H1 (cell line): Measurements from ENCODE around the gene FKBP10. TPM values are rescaled to one million over a fixed set of nuclear protein-coding genes. Genes with fewer than 3 reads are reported as not detected.

ENCODE experiments used
- BCL11A ChIP-seq, 2 experiments: IDR thresholded peaks; one replicate each; pipeline ENCODE4 v1.6.1; 2011; ENCODE audit warnings: low read depth in 2 of 2, low read length in 2 of 2, mild to moderate bottlenecking in 2 of 2
- EZH2 ChIP-seq: fragments of 200-600 bp; sonication (generic); IDR thresholded peaks from 2 replicates; pipeline ENCODE4 v1.7.1; 2012; ENCODE audit warnings: low read depth, mild to moderate bottlenecking, moderate library complexity, low read length, inconsistent platforms; ENCODE audit not compliant: severe bottlenecking
- JUN ChIP-seq: IDR thresholded peaks from 2 replicates; pipeline ENCODE4 v1.6.1; 2011; ENCODE audit warnings: low read depth, mild to moderate bottlenecking, improper control_type of control experiment, low read length
- JUND ChIP-seq: IDR thresholded peaks from 2 replicates; pipeline ENCODE4 v1.6.1; 2011; ENCODE audit warnings: mild to moderate bottlenecking, improper control_type of control experiment, low read length
- KDM4A ChIP-seq: IDR thresholded peaks from one replicate; pipeline ENCODE4 v1.7.1; 2012; ENCODE audit warnings: low read depth, mild to moderate bottlenecking, moderate library complexity, low read length, inconsistent platforms; ENCODE audit not compliant: severe bottlenecking
- POLR2AphosphoS5 ChIP-seq: IDR thresholded peaks from 2 replicates; pipeline ENCODE4 v1.6.1; 2011; ENCODE audit warnings: low read depth, low read length
- SIX5 ChIP-seq: IDR thresholded peaks from 2 replicates; pipeline ENCODE4 v1.6.1; 2011; ENCODE audit warnings: mild to moderate bottlenecking, low read depth, low read length
- SP1 ChIP-seq: IDR thresholded peaks from 2 replicates; pipeline ENCODE4 v1.6.1; 2011; ENCODE audit warnings: low read depth, low read length
- SRF ChIP-seq: IDR thresholded peaks from 2 replicates; pipeline ENCODE4 v1.6.1; 2011; ENCODE audit warnings: mild to moderate bottlenecking, low read depth, low read length, moderate library complexity
- TAF7 ChIP-seq: optimal IDR thresholded peaks from 2 replicates; pipeline ENCODE3; 2011; ENCODE audit warnings: low read depth, mild to moderate bottlenecking, inconsistent platforms, low read length, moderate library complexity, borderline replicate concordance
- polyA plus RNA-seq, 7 experiments: library from polyadenylated mRNA; depleted of rRNA in 3 of 7; stranded (reverse) in 5 of 7; unstranded in 2 of 7; fragments of >200 nt in 5 of 7; fragments of 200-250 nt in 2 of 7; gene quantifications; 1 replicate in 5 of 7; 2 replicates in 1 of 7; 4 replicates in 1 of 7; pipeline versions ENCODE4 v1.2.1 to v1.2.3, GENCODE V29; 2011 to 2013; ENCODE audit warnings: missing spikeins in 2 of 7, mixed read lengths in 2 of 7
- total RNA-seq: library from RNA; stranded (reverse); fragmentation: NEBNext Ultra II Directional; extraction: Animal tissue kit (Norgen Biotek cat#: 25700); gene quantifications from 2 replicates; pipeline ENCODE4 v1.2.1, GENCODE V29; 2021
- TF ChIP-seq, protein P1 (sequence below): fragments of 300-600 bp; sonication (generic); IDR thresholded peaks from 2 replicates; pipeline ENCODE4 v1.7.1; 2012; ENCODE audit warnings: low read length, moderate library complexity, mild to moderate bottlenecking, inconsistent platforms; ENCODE audit not compliant: insufficient replicate concordance

Gene FKBP10
- total and polyA plus RNA-seq, 2 of the 8 experiments (the other 6 are each of a cell fraction or from before 2014, with no cell fraction given) = 173 to 283 TPM

DNA sequence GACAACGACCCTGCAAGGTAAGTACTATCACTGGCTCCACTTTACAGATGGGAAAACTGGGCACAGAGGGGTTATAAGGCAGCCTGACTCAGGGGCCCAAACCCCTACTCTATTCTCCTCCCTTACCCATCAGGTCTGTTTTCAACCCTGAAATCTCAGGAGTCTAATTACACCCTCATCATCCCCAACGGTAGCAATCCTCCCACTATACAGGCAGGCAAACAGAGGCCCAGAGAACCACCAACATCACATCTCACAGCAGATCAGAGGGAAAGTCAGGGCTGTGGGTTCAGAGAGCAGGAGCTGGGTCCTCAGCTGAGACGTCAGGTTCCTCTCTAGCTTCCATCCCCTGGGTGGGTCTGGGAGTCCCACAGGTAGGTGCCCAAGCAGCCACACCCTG is 42.8 kb upstream of the FKBP10 start (continued):
- TF ChIP-seq, protein P1, sequence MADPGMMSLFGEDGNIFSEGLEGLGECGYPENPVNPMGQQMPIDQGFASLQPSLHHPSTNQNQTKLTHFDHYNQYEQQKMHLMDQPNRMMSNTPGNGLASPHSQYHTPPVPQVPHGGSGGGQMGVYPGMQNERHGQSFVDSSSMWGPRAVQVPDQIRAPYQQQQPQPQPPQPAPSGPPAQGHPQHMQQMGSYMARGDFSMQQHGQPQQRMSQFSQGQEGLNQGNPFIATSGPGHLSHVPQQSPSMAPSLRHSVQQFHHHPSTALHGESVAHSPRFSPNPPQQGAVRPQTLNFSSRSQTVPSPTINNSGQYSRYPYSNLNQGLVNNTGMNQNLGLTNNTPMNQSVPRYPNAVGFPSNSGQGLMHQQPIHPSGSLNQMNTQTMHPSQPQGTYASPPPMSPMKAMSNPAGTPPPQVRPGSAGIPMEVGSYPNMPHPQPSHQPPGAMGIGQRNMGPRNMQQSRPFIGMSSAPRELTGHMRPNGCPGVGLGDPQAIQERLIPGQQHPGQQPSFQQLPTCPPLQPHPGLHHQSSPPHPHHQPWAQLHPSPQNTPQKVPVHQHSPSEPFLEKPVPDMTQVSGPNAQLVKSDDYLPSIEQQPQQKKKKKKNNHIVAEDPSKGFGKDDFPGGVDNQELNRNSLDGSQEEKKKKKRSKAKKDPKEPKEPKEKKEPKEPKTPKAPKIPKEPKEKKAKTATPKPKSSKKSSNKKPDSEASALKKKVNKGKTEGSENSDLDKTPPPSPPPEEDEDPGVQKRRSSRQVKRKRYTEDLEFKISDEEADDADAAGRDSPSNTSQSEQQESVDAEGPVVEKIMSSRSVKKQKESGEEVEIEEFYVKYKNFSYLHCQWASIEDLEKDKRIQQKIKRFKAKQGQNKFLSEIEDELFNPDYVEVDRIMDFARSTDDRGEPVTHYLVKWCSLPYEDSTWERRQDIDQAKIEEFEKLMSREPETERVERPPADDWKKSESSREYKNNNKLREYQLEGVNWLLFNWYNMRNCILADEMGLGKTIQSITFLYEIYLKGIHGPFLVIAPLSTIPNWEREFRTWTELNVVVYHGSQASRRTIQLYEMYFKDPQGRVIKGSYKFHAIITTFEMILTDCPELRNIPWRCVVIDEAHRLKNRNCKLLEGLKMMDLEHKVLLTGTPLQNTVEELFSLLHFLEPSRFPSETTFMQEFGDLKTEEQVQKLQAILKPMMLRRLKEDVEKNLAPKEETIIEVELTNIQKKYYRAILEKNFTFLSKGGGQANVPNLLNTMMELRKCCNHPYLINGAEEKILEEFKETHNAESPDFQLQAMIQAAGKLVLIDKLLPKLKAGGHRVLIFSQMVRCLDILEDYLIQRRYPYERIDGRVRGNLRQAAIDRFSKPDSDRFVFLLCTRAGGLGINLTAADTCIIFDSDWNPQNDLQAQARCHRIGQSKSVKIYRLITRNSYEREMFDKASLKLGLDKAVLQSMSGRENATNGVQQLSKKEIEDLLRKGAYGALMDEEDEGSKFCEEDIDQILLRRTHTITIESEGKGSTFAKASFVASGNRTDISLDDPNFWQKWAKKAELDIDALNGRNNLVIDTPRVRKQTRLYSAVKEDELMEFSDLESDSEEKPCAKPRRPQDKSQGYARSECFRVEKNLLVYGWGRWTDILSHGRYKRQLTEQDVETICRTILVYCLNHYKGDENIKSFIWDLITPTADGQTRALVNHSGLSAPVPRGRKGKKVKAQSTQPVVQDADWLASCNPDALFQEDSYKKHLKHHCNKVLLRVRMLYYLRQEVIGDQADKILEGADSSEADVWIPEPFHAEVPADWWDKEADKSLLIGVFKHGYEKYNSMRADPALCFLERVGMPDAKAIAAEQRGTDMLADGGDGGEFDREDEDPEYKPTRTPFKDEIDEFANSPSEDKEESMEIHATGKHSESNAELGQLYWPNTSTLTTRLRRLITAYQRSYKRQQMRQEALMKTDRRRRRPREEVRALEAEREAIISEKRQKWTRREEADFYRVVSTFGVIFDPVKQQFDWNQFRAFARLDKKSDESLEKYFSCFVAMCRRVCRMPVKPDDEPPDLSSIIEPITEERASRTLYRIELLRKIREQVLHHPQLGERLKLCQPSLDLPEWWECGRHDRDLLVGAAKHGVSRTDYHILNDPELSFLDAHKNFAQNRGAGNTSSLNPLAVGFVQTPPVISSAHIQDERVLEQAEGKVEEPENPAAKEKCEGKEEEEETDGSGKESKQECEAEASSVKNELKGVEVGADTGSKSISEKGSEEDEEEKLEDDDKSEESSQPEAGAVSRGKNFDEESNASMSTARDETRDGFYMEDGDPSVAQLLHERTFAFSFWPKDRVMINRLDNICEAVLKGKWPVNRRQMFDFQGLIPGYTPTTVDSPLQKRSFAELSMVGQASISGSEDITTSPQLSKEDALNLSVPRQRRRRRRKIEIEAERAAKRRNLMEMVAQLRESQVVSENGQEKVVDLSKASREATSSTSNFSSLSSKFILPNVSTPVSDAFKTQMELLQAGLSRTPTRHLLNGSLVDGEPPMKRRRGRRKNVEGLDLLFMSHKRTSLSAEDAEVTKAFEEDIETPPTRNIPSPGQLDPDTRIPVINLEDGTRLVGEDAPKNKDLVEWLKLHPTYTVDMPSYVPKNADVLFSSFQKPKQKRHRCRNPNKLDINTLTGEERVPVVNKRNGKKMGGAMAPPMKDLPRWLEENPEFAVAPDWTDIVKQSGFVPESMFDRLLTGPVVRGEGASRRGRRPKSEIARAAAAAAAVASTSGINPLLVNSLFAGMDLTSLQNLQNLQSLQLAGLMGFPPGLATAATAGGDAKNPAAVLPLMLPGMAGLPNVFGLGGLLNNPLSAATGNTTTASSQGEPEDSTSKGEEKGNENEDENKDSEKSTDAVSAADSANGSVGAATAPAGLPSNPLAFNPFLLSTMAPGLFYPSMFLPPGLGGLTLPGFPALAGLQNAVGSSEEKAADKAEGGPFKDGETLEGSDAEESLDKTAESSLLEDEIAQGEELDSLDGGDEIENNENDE = no peak
- TF ChIP-seq BCL11A (IDR thresholded peaks at IDR 0.05; ENCODE audit: low read depth in 2 of 2, low read length in 2 of 2) (no peak), KDM4A (no peak), TAF7 (no peak), SP1 (no peak), JUN (no peak), JUND (no peak), POLR2AphosphoS5 (no peak), EZH2 (no peak), SIX5 (no peak), SRF (no peak)
